Neural cell (in vitro differentiated cells): ENCODE measurements around the gene ARSK.

Experiments
- EZH2 ChIP-seq: fragments of 200-600, 300-800 bp; shearing (Covaris generic), sonication (generic); IDR thresholded peaks from 2 replicates; pipeline ENCODE4 v1.6.1; 2014; ENCODE audit warnings: antibody characterized with exemption, low read length, borderline replicate concordance, mild to moderate bottlenecking; ENCODE audit not compliant: insufficient read depth, poor library complexity, severe bottlenecking
- POLR2AphosphoS5 ChIP-seq: IDR thresholded peaks from 2 replicates; pipeline ENCODE4 v1.6.1; 2012
- RAD21 ChIP-seq: fragments of 450-650 bp; conservative IDR thresholded peaks from 2 replicates; pipeline ENCODE4 v1.6.1; 2014; ENCODE audit warnings: antibody characterized with exemption, mild to moderate bottlenecking, moderate library complexity
- SMC3 ChIP-seq: fragments of 450-650 bp; conservative IDR thresholded peaks from 2 replicates; pipeline ENCODE4 v1.6.1; 2014; ENCODE audit warnings: antibody characterized with exemption, mild to moderate bottlenecking, moderate library complexity; ENCODE audit not compliant: poor library complexity
- TAF1 ChIP-seq: IDR thresholded peaks from 2 replicates; pipeline ENCODE4 v1.6.1; 2012; ENCODE audit warnings: low read depth
- TF ChIP-seq, protein P1 (sequence below): fragments of 450-650 bp; IDR thresholded peaks from 2 replicates; pipeline ENCODE4 v1.5.1; 2014; ENCODE audit warnings: antibody characterized with exemption, mild to moderate bottlenecking, moderate library complexity; ENCODE audit not compliant: poor library complexity, severe bottlenecking
- TF ChIP-seq, protein P2 (sequence below): IDR thresholded peaks from 2 replicates; pipeline ENCODE4 v1.6.1; 2012; ENCODE audit warnings: borderline replicate concordance

DNA sequence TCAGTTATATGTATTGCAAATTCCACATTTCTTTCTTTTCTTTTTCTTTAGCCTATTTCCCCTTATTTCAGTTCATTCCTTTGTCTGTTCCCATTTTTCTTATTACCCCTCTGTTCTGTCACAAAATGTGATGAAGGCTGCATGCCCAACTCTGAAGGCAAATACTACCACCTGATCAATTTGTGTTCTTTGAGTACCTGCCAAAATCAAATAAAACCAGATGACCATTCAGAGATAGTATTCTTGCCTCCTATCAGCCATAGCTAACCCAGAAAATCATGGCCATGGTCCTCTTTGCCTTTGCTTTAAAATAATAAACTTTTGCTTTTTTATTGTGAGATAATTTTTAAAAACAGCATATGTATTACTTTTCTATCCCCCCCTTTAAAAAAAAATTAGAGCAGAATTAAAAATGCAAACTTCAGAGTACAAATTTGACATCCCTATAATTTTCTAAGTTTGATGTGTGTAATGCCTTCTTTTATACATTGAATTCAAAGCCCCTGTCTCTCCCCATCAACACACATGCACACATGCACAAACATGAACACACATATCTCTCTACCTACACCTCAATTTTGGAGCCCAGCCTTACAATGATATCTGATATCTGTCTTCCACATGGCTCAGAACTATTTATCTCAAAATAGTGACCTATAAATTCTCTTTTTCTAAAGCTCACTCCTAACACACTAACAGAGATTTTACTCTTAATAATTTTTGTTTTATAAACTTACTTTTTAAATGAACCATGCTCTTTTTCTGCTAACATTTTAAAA is 95.1 kb downstream of the ARSK start:
- TF ChIP-seq, protein P1, sequence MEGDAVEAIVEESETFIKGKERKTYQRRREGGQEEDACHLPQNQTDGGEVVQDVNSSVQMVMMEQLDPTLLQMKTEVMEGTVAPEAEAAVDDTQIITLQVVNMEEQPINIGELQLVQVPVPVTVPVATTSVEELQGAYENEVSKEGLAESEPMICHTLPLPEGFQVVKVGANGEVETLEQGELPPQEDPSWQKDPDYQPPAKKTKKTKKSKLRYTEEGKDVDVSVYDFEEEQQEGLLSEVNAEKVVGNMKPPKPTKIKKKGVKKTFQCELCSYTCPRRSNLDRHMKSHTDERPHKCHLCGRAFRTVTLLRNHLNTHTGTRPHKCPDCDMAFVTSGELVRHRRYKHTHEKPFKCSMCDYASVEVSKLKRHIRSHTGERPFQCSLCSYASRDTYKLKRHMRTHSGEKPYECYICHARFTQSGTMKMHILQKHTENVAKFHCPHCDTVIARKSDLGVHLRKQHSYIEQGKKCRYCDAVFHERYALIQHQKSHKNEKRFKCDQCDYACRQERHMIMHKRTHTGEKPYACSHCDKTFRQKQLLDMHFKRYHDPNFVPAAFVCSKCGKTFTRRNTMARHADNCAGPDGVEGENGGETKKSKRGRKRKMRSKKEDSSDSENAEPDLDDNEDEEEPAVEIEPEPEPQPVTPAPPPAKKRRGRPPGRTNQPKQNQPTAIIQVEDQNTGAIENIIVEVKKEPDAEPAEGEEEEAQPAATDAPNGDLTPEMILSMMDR = no peak
- TF ChIP-seq SMC3 (no peak), RAD21 (no peak), EZH2 (no peak), TAF1 (no peak), POLR2AphosphoS5 (no peak)
- TF ChIP-seq, protein P2, sequence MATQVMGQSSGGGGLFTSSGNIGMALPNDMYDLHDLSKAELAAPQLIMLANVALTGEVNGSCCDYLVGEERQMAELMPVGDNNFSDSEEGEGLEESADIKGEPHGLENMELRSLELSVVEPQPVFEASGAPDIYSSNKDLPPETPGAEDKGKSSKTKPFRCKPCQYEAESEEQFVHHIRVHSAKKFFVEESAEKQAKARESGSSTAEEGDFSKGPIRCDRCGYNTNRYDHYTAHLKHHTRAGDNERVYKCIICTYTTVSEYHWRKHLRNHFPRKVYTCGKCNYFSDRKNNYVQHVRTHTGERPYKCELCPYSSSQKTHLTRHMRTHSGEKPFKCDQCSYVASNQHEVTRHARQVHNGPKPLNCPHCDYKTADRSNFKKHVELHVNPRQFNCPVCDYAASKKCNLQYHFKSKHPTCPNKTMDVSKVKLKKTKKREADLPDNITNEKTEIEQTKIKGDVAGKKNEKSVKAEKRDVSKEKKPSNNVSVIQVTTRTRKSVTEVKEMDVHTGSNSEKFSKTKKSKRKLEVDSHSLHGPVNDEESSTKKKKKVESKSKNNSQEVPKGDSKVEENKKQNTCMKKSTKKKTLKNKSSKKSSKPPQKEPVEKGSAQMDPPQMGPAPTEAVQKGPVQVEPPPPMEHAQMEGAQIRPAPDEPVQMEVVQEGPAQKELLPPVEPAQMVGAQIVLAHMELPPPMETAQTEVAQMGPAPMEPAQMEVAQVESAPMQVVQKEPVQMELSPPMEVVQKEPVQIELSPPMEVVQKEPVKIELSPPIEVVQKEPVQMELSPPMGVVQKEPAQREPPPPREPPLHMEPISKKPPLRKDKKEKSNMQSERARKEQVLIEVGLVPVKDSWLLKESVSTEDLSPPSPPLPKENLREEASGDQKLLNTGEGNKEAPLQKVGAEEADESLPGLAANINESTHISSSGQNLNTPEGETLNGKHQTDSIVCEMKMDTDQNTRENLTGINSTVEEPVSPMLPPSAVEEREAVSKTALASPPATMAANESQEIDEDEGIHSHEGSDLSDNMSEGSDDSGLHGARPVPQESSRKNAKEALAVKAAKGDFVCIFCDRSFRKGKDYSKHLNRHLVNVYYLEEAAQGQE = no peak
